GM23338 (cell line): Measurements from ENCODE around the gene MEAK7.

Experiments
- CREB1 ChIP-seq: fragments of 250-450 bp; sonication (Bioruptor Pico); IDR thresholded peaks from 2 replicates; pipeline ENCODE4 v1.5.0; 2020; ENCODE audit warnings: low read depth, mild to moderate bottlenecking, moderate library complexity
- EZH2 ChIP-seq: fragments of 200-600 bp; sonication (generic); IDR thresholded peaks from one replicate; pipeline ENCODE4 v1.8.0; 2017; ENCODE audit warnings: antibody characterized with exemption, mild to moderate bottlenecking, low read depth; ENCODE audit not compliant: unreplicated experiment
- EZH2phosphoT487 ChIP-seq: fragments of 200-600 bp; sonication (generic); IDR thresholded peaks from one replicate; pipeline ENCODE4 v1.8.1; 2018; ENCODE audit warnings: antibody characterized with exemption; ENCODE audit not compliant: unreplicated experiment
- JUNB ChIP-seq: IDR thresholded peaks from one replicate; pipeline ENCODE4 v1.6.1; 2016; ENCODE audit warnings: antibody characterized with exemption; ENCODE audit not compliant: unreplicated experiment
- POLR2AphosphoS5 ChIP-seq: IDR thresholded peaks from 2 replicates; pipeline ENCODE4 v1.6.1; 2016; ENCODE audit warnings: antibody characterized with exemption, low read depth
- TF ChIP-seq, protein P1 (sequence below): IDR thresholded peaks from one replicate; pipeline ENCODE4 v1.6.1; 2018; ENCODE audit warnings: antibody characterized with exemption; ENCODE audit not compliant: unreplicated experiment
- TF ChIP-seq, protein P2 (sequence below), 2 experiments: fragments of 200-600 bp in 1 of 2; sonication (generic) in 1 of 2; conservative IDR thresholded peaks; 2 replicates each; pipeline versions ENCODE4 v1.5.1 to v1.6.1; 2016 to 2017; ENCODE audit warnings: antibody characterized with exemption in 2 of 2, low read depth in 2 of 2, mild to moderate bottlenecking in 2 of 2, moderate library complexity in 1 of 2
- TF ChIP-seq, protein P3 (sequence below): IDR thresholded peaks from 2 replicates; pipeline ENCODE4 v1.6.1; 2016; ENCODE audit warnings: antibody characterized with exemption

DNA sequence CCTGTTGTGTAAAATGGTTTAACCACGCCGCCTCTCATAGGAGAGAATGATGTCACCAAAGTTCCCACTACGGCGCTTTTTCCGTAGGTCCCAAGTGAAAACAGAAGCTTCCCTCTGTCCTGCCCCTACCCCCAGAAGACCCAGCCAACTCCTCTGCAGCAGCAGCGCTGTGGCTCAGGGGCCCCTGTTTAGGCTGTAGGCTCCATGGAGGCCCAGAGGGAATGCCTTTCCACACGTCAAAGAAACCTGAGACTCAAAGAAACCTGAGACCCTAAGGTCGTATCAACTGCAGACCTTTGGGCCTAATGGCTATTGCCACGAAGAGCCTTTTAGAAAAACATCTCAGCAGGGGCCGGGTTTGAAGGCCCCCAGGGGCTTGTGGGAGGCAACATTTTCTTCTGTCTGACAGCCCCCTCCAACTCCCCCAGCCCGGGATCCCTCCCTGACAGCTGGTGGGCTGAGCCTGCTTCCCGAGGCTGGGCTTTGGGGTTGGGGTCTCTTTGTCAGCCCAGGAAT is 43.1 kb upstream of the MEAK7 start:
- no peak for TF ChIP-seq EZH2phosphoT487
- TF ChIP-seq, protein P1, sequence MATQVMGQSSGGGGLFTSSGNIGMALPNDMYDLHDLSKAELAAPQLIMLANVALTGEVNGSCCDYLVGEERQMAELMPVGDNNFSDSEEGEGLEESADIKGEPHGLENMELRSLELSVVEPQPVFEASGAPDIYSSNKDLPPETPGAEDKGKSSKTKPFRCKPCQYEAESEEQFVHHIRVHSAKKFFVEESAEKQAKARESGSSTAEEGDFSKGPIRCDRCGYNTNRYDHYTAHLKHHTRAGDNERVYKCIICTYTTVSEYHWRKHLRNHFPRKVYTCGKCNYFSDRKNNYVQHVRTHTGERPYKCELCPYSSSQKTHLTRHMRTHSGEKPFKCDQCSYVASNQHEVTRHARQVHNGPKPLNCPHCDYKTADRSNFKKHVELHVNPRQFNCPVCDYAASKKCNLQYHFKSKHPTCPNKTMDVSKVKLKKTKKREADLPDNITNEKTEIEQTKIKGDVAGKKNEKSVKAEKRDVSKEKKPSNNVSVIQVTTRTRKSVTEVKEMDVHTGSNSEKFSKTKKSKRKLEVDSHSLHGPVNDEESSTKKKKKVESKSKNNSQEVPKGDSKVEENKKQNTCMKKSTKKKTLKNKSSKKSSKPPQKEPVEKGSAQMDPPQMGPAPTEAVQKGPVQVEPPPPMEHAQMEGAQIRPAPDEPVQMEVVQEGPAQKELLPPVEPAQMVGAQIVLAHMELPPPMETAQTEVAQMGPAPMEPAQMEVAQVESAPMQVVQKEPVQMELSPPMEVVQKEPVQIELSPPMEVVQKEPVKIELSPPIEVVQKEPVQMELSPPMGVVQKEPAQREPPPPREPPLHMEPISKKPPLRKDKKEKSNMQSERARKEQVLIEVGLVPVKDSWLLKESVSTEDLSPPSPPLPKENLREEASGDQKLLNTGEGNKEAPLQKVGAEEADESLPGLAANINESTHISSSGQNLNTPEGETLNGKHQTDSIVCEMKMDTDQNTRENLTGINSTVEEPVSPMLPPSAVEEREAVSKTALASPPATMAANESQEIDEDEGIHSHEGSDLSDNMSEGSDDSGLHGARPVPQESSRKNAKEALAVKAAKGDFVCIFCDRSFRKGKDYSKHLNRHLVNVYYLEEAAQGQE, result no peak
- TF ChIP-seq, protein P2, sequence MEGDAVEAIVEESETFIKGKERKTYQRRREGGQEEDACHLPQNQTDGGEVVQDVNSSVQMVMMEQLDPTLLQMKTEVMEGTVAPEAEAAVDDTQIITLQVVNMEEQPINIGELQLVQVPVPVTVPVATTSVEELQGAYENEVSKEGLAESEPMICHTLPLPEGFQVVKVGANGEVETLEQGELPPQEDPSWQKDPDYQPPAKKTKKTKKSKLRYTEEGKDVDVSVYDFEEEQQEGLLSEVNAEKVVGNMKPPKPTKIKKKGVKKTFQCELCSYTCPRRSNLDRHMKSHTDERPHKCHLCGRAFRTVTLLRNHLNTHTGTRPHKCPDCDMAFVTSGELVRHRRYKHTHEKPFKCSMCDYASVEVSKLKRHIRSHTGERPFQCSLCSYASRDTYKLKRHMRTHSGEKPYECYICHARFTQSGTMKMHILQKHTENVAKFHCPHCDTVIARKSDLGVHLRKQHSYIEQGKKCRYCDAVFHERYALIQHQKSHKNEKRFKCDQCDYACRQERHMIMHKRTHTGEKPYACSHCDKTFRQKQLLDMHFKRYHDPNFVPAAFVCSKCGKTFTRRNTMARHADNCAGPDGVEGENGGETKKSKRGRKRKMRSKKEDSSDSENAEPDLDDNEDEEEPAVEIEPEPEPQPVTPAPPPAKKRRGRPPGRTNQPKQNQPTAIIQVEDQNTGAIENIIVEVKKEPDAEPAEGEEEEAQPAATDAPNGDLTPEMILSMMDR (conservative IDR thresholded peaks at IDR 0.05; ENCODE audit: low read depth in 2 of 2), result no peak
- TF ChIP-seq, protein P3, sequence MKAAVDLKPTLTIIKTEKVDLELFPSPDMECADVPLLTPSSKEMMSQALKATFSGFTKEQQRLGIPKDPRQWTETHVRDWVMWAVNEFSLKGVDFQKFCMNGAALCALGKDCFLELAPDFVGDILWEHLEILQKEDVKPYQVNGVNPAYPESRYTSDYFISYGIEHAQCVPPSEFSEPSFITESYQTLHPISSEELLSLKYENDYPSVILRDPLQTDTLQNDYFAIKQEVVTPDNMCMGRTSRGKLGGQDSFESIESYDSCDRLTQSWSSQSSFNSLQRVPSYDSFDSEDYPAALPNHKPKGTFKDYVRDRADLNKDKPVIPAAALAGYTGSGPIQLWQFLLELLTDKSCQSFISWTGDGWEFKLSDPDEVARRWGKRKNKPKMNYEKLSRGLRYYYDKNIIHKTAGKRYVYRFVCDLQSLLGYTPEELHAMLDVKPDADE, result no peak
- TF ChIP-seq JUNB, result no peak
- TF ChIP-seq CREB1 (CRISPR knock-in tag), result no peak
- TF ChIP-seq EZH2, result no peak
- no peak for TF ChIP-seq POLR2AphosphoS5
